ENCODE data around the gene DSCAM.

DSCAM gene

GRCh38 chr21:40568807-40569206 lies 278.2 kb downstream of the DSCAM start:
- H3K4me3 ChIP-seq (replicated peaks; ENCODE audit: low read depth, low read length) = no peak overlapping the region
- TF ChIP-seq CTCF (IDR thresholded peaks at IDR 0.05; ENCODE audit: low read length, missing control alignments) = no peak
- no peak for DNase-seq (ENCODE audit: low read depth)

- no peak for DNase-seq (ENCODE audit: low read depth)
- no peak overlapping the region for H3K4me3 ChIP-seq (replicated peaks; ENCODE audit: low read depth, low read length)
- TF ChIP-seq CTCF (IDR thresholded peaks at IDR 0.05; ENCODE audit: low read length, missing control alignments) = no peak
Observed at GRCh38 chr21:40567501-40567900, 279.5 kb downstream of the DSCAM start.

- no peak overlapping the region for H3K4me3 ChIP-seq (replicated peaks; ENCODE audit: low read depth, low read length)
- DNase-seq (ENCODE audit: low read depth) = no peak
- TF ChIP-seq CTCF (IDR thresholded peaks at IDR 0.05; ENCODE audit: low read length, missing control alignments) = no peak
Observed at GRCh38 chr21:40566486-40566885, 280.5 kb downstream of the DSCAM start.

- no peak overlapping the region for H3K4me3 ChIP-seq (replicated peaks; ENCODE audit: low read depth, low read length)
- TF ChIP-seq CTCF (IDR thresholded peaks at IDR 0.05; ENCODE audit: low read length, missing control alignments) = no peak
- DNase-seq (ENCODE audit: low read depth) = no peak
Observed at GRCh38 chr21:40564318-40564717, 282.6 kb downstream of the DSCAM start.

GRCh38 chr21:40563900-40564299 lies 283.1 kb downstream of the DSCAM start:
- TF ChIP-seq CTCF (IDR thresholded peaks at IDR 0.05; ENCODE audit: low read length, missing control alignments) = no peak
- H3K4me3 ChIP-seq (replicated peaks; ENCODE audit: low read depth, low read length) = no peak overlapping the region
- no peak for DNase-seq (ENCODE audit: low read depth)

GRCh38 chr21:40562242-40563002 lies 284.5 kb downstream of the DSCAM start:
- no peak overlapping the region for H3K4me3 ChIP-seq (replicated peaks; ENCODE audit: low read depth, low read length)
- TF ChIP-seq CTCF (IDR thresholded peaks at IDR 0.05; ENCODE audit: low read length, missing control alignments) = no peak
- DNase-seq (ENCODE audit: low read depth) = no peak

GRCh38 chr21:40556442-40556968 lies 290.5 kb downstream of the DSCAM start:
- TF ChIP-seq CTCF (IDR thresholded peaks at IDR 0.05; ENCODE audit: low read length, missing control alignments) = no peak
- DNase-seq (ENCODE audit: low read depth) = no peak

More at GRCh38 chr21:40556442-40556968, 290.5 kb downstream of the DSCAM start:
- no peak overlapping the region for H3K4me3 ChIP-seq (replicated peaks; ENCODE audit: low read depth, low read length)
